Upper lobe of left lung (tissue), 4 donors: ENCODE results near the gene RPL27.

Source experiments
- CTCF ChIP-seq, 6 experiments: fragments of 450-650 bp in 4 of 6; fragments of 200-600 bp in 2 of 6; sonication (generic) in 2 of 6; IDR thresholded peaks; one replicate each; pipeline ENCODE4 v1.5.1; 2016 to 2019; ENCODE audit warnings: antibody characterized with exemption in 6 of 6
- EP300 ChIP-seq, 4 donors: sonication (generic); formaldehyde crosslinking; IDR thresholded peaks; one replicate each; pipeline ENCODE4 v1.5.1; 2017; ENCODE audit warnings: antibody characterized with exemption in 4 of 4, control low read depth in 2 of 4
- POLR2A ChIP-seq, 4 donors: fragments of 450-650 bp; IDR thresholded peaks; one replicate each; pipeline ENCODE4 v1.5.1; 2016 to 2017; ENCODE audit warnings: antibody characterized with exemption in 4 of 4, mild to moderate bottlenecking in 2 of 4
- POLR2AphosphoS5 ChIP-seq, 2 donors: sonication (generic); formaldehyde crosslinking; IDR thresholded peaks; one replicate each; pipeline ENCODE4 v1.5.1; 2017; ENCODE audit warnings: antibody characterized with exemption in 2 of 2

GRCh38 chr17:43039646-43040045, 41.4 kb downstream of the RPL27 start:
- TF ChIP-seq CTCF (IDR thresholded peaks at IDR 0.05) (no peak), POLR2A (IDR thresholded peaks at IDR 0.05) (no peak), POLR2AphosphoS5 (IDR thresholded peaks at IDR 0.05) (no peak), EP300 (IDR thresholded peaks at IDR 0.05) (no peak)
